Measurements from ENCODE around the gene CMTM4.

DNA sequence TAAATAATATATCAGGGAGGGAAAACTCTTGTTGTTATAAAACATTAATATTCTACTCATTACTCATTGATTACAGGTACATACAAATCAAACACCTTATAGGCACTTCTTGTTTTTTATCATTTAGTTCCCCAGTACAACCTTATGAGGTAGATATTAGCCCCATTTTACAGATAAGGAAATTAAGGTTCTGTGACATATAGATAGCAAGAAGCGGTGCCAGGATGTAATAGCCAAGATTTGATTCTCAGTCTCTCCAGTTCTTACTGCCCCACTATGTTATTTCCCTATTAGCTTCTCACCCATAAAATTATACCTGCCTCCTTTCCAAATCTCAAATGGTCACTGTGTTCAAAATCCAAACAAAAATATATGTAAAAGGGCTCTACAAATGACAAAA is 55.2 kb downstream of the CMTM4 start:
- TF ChIP-seq EZH2phosphoT487 (IDR thresholded peaks at IDR 0.05; ENCODE audit: insufficient read depth, low read depth) (no peak), EZH2 (IDR thresholded peaks at IDR 0.05; ENCODE audit: insufficient read depth, poor library complexity, severe bottlenecking) (no peak)
